Hepatocyte (in vitro differentiated cells): ENCODE data around the gene AP3S1. TPM values are rescaled to one million over a fixed set of nuclear protein-coding genes. Genes with fewer than 3 reads are reported as not detected.

Experiments
- DNase-seq: peaks from one replicate; pipeline ENCODE4 v3.0.0-alpha.2; 2016; ENCODE audit warnings: low spot score
- H2AFZ ChIP-seq: fragments of 200-600 bp; sonication (generic); 2 replicates; pipeline ENCODE4 v1.6.0; 2016; ENCODE audit warnings: antibody characterized with exemption, mild to moderate bottlenecking
- H3K27ac ChIP-seq: fragments of 200-600 bp; sonication (generic); 2 replicates; pipeline ENCODE4 v1.5.1; 2016; ENCODE audit warnings: mild to moderate bottlenecking
- H3K27me3 ChIP-seq: fragments of 200-600 bp; sonication (generic); 2 replicates; pipeline ENCODE4 v1.6.1; 2016
- H3K36me3 ChIP-seq: fragments of 200-600 bp; sonication (generic); replicated peaks from 2 replicates; pipeline ENCODE4 v1.5.1; 2016; ENCODE audit warnings: low read depth; ENCODE audit not compliant: insufficient read depth
- H3K4me1 ChIP-seq: fragments of 200-600 bp; sonication (generic); 2 replicates; pipeline ENCODE4 v1.5.1; 2016; ENCODE audit warnings: mild to moderate bottlenecking, moderate library complexity; ENCODE audit not compliant: insufficient read depth
- H3K4me2 ChIP-seq: fragments of 200-600 bp; sonication (generic); 2 replicates; pipeline ENCODE4 v1.6.0; 2016
- H3K4me3 ChIP-seq: fragments of 200-600 bp; sonication (generic); 2 replicates; pipeline ENCODE4 v1.5.1; 2016; ENCODE audit warnings: mild to moderate bottlenecking
- H3K79me2 ChIP-seq: fragments of 200-600 bp; sonication (generic); 2 replicates; pipeline ENCODE4 v1.6.0; 2017; ENCODE audit warnings: mild to moderate bottlenecking
- H3K9me2 ChIP-seq: fragments of 200-600 bp; sonication (generic); replicated peaks from 2 replicates; pipeline ENCODE4 v1.6.0; 2017; ENCODE audit warnings: mild to moderate bottlenecking; ENCODE audit not compliant: insufficient read depth
- H3K9me3 ChIP-seq: fragments of 200-600 bp; sonication (generic); 2 replicates; pipeline ENCODE4 v1.5.1; 2016; ENCODE audit warnings: low read depth, mild to moderate bottlenecking
- H4K20me1 ChIP-seq: fragments of 200-600 bp; sonication (generic); 2 replicates; pipeline ENCODE4 v1.6.0; 2016; ENCODE audit warnings: mild to moderate bottlenecking; ENCODE audit not compliant: insufficient read depth, poor library complexity, severe bottlenecking
- CTCF ChIP-seq: fragments of 200-600 bp; sonication (generic); IDR thresholded peaks from 2 replicates; pipeline ENCODE4 v1.5.1; 2016; ENCODE audit warnings: antibody characterized with exemption, mild to moderate bottlenecking; ENCODE audit not compliant: poor library complexity
- EZH2 ChIP-seq: fragments of 200-600 bp; sonication (generic); IDR thresholded peaks from 2 replicates; pipeline ENCODE4 v1.6.1; 2016; ENCODE audit warnings: antibody characterized with exemption, mild to moderate bottlenecking, borderline replicate concordance
- EZH2phosphoT487 ChIP-seq: fragments of 200-600 bp; sonication (generic); IDR thresholded peaks from one replicate; pipeline ENCODE4 v1.6.1; 2018; ENCODE audit warnings: antibody characterized with exemption, mild to moderate bottlenecking, low read depth, moderate library complexity; ENCODE audit not compliant: unreplicated experiment, severe bottlenecking
- WGBS: methylation state at CpG from one replicate; pipeline ENCODE4 v1.1.6; 2016; ENCODE audit warnings: low lambda C conversion rate; ENCODE audit errors: missing lambda C conversion rate; 5-methylcytosine and 5-hydroxymethylcytosine counted together
- polyA plus RNA-seq: library from polyadenylated mRNA; unstranded; fragments of >200 nt; fragmentation: Nextera tagmentation; extraction: Ambion mirVana; gene quantifications from 2 replicates; pipeline ENCODE4 v1.2.1, GENCODE V29; 2016
- total RNA-seq: library from RNA; depleted of rRNA; stranded (reverse); fragments of >200 nt; gene quantifications from 2 replicates; pipeline ENCODE4 v1.2.3, GENCODE V29; 2014

AP3S1 gene
- total and polyA plus RNA-seq, 2 experiments from 2014 or later = 148 to 362 TPM

GRCh38 chr5:115869256-115869795 is 27.6 kb downstream of the AP3S1 start:
- no peak for DNase-seq
- Histone ChIP-seq H3K4me1 (no peaks in the 10 kb centered on the region), H3K4me3 (no peak overlapping the region), H3K36me3 (no peaks in the 10 kb centered on the region), H3K27me3 (no peaks in the 10 kb centered on the region), H3K4me2 (no peak overlapping the region), H3K9me3 (no peaks in the 10 kb centered on the region), H3K79me2 (peaks cover 37% of the 10 kb centered on the region), H2AFZ (no peak overlapping the region), H3K27ac (peak overlapping the region; percentile 3), H4K20me1 (peaks cover 3% of the 10 kb centered on the region), H3K9me2 (no peaks in the 10 kb centered on the region)
- WGBS = 41% methylated on average over 3 of the region's 3 CpGs
- TF ChIP-seq EZH2 (no peak), EZH2phosphoT487 (no peak), CTCF (no peak)

GRCh38 chr5:115872447-115872846 is 30.7 kb downstream of the AP3S1 start:
- no peak overlapping the region for H3K27ac ChIP-seq
- no peak overlapping the region for H3K4me3 ChIP-seq
- H2AFZ ChIP-seq = no peak overlapping the region
- peaks cover 11% of the 10 kb centered on the region for H3K79me2 ChIP-seq
- H3K4me2 ChIP-seq = no peak overlapping the region
- 96% methylated on average over 2 of the region's 2 CpGs for WGBS
- no peaks in the 10 kb centered on the region for H4K20me1 ChIP-seq
- no peaks in the 10 kb centered on the region for H3K36me3 ChIP-seq
- no peaks in the 10 kb centered on the region for H3K9me3 ChIP-seq
- H3K27me3 ChIP-seq = no peaks in the 10 kb centered on the region
- H3K4me1 ChIP-seq = no peaks in the 10 kb centered on the region
- DNase-seq = no peak
- no peak for TF ChIP-seq EZH2
- no peak for TF ChIP-seq EZH2phosphoT487
- no peak for TF ChIP-seq CTCF
- H3K9me2 ChIP-seq = no peaks in the 10 kb centered on the region

- no peaks in the 10 kb centered on the region for H3K9me2 ChIP-seq
- H3K27ac ChIP-seq = no peak overlapping the region
- WGBS = 77% methylated on average over 1 of the region's 1 CpG
- H2AFZ ChIP-seq = no peak overlapping the region
- no peaks in the 10 kb centered on the region for H3K4me1 ChIP-seq
- H3K9me3 ChIP-seq = no peaks in the 10 kb centered on the region
- H3K79me2 ChIP-seq = peaks cover 9% of the 10 kb centered on the region
- TF ChIP-seq EZH2 (no peak), CTCF (no peak), EZH2phosphoT487 (no peak)
- no peaks in the 10 kb centered on the region for H3K27me3 ChIP-seq
- H3K4me2 ChIP-seq = no peak overlapping the region
- no peak for DNase-seq
- H3K36me3 ChIP-seq = no peaks in the 10 kb centered on the region
- H3K4me3 ChIP-seq = no peak overlapping the region
- no peaks in the 10 kb centered on the region for H4K20me1 ChIP-seq
Observed at GRCh38 chr5:115873392-115873791, 31.7 kb downstream of the AP3S1 start.
